WI38 (cell line): ENCODE data around the gene TRIM17.

Source experiments
- H3K4me3 ChIP-seq: 2 replicates; pipeline ENCODE4 v1.5.1; 2011; ENCODE audit warnings: low read depth, mild to moderate bottlenecking, control low read depth, low read length
- TF ChIP-seq, protein P1 (sequence below): IDR thresholded peaks from 2 replicates; pipeline ENCODE4 v1.5.1; 2012; ENCODE audit warnings: low read depth, mild to moderate bottlenecking, control low read depth, low read length

The TRIM17 gene

GRCh38 chr1:228399531-228400236 is 17.0 kb downstream of the TRIM17 start:
- H3K4me3 ChIP-seq = no peak overlapping the region
- TF ChIP-seq, protein P1, sequence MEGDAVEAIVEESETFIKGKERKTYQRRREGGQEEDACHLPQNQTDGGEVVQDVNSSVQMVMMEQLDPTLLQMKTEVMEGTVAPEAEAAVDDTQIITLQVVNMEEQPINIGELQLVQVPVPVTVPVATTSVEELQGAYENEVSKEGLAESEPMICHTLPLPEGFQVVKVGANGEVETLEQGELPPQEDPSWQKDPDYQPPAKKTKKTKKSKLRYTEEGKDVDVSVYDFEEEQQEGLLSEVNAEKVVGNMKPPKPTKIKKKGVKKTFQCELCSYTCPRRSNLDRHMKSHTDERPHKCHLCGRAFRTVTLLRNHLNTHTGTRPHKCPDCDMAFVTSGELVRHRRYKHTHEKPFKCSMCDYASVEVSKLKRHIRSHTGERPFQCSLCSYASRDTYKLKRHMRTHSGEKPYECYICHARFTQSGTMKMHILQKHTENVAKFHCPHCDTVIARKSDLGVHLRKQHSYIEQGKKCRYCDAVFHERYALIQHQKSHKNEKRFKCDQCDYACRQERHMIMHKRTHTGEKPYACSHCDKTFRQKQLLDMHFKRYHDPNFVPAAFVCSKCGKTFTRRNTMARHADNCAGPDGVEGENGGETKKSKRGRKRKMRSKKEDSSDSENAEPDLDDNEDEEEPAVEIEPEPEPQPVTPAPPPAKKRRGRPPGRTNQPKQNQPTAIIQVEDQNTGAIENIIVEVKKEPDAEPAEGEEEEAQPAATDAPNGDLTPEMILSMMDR = no peak

DNA sequence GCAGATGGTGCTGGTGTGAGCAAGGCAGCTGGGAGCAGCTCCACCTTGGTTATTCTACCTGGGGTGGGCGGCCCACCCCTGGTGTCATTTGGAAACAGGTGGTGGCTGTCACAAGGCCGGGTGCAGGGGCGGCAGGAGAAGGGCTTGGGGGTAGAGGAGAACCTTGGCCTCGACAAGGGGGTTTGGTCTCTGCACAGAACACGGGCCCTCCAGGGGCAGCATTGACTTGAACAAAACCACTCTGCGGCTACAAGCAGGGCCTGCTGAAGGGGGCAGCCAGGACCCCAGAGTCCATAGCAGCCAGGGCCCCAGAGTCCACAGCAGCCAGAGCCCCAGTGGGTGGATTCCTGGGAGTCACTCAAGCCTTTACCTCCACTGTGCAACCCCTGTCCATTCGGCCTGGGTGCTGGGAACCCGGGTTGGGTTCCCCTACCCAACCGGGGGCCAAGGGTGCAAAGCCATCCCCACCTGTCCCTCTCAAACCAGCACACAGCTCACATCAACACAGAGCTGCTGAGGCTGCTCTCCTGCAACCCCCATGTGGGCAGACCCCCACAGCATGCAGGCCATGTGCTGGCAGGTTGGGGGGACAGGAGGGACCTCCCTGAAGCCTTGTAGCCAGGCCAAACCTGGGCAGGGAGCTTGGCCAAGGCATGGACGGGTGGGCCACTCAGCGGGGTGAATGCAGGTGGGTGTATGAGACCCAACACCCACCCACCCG is 17.8 kb downstream of the TRIM17 start:
- no peak overlapping the region for H3K4me3 ChIP-seq
- TF ChIP-seq, protein P1 = no peak

- TF ChIP-seq, protein P1 = no peak
Measured at GRCh38 chr1:228397966-228398365, 18.7 kb downstream of the TRIM17 start.

DNA sequence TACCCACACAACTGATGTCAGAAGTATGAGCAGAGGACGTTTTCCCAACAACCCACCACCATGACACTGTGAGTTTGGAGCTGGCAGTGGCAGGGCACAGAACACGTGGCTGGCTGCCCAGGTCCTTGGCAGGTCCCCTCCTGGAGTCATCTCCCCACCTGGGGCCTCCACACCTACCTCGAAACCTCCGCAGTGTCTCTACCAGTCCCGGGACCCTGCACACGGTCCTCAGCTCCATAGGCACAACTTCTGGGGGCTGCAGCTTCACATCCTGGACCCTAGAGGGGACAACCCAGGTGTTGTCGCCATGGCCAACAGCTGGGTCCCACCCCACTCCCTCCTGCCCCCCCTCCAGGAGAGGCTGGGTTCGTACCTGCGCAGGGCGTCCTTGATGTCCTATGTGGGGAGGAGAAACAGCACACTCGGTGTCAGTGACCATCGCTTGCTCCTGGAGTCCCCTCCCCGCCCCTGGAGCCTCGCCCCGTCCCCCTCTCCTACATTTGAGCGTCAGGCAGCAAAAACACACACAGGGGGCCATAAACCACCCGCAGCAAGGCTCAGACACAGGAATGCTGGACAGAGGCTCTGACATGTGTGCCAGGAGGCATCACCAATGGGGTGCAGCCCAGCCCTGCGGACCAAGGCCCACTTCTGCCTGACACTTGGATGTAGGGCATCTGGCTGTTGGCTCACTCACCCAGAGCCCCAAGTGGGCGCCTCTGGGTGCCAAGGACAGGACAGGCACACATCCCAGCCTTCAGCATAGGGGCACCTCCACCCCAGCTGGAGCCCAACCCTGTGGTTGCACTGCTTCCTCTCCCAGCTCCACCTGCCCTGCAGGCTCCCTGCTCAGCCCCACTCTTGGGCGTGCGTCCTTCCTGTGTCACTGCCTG is 19.6 kb downstream of the TRIM17 start:
- TF ChIP-seq, protein P1 = no peak
- H3K4me3 ChIP-seq = no peak overlapping the region

More at GRCh38 chr1:228397966-228398365, 18.7 kb downstream of the TRIM17 start:
- H3K4me3 ChIP-seq = no peak overlapping the region

- no peak overlapping the region for H3K4me3 ChIP-seq
- TF ChIP-seq, protein P1 = no peak
Measured at GRCh38 chr1:228394571-228395394, 21.9 kb downstream of the TRIM17 start.

DNA sequence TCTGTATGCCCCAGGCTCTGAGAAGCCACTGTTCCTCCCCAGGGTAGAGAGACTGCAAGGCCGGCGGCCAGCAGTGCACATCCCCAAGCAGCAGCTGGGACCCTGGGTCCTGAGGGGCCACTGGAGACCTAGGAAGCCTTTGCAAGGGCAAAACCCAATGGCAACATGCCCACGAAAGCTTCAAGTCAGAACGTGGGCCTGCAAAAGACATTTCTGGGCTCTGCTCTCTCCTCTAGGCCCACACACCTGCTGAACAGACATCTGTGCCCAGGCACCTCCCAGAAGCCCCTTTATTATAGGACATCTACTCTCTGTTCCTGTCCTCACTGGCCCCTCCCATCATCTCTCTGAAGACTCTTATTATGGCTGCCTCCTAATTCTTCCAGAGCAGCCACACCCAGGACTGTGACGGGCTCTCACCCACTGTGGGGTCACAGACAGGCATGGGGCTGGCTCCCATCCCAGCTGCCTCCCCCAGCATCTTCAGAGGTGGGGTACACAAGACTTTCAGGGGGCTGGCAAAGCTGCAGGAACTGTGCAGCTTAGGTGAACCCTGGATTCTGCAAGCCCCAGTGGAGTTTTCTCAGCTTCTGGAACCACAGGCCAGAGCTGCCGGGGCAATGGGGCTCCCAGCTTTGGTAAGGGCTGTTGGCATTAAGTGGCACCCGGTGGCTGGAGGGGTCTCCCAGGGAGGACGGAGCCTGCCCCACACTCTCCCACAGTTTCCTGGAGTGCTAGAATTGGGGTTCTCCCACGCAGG is 22.7 kb downstream of the TRIM17 start:
- TF ChIP-seq, protein P1 = no peak

More for the DNA sequence above, 22.7 kb downstream of the TRIM17 start:
- no peak overlapping the region for H3K4me3 ChIP-seq
